HG03097 (cell line): ENCODE data around the gene MYORG.

Experiments used
- ATAC-seq: cut with Tn5 transposase; IDR thresholded peaks from one replicate; pipeline ENCODE4 v1.9.1; 2021; ENCODE audit not compliant: unreplicated experiment, low FRiP score

MYORG gene

DNA sequence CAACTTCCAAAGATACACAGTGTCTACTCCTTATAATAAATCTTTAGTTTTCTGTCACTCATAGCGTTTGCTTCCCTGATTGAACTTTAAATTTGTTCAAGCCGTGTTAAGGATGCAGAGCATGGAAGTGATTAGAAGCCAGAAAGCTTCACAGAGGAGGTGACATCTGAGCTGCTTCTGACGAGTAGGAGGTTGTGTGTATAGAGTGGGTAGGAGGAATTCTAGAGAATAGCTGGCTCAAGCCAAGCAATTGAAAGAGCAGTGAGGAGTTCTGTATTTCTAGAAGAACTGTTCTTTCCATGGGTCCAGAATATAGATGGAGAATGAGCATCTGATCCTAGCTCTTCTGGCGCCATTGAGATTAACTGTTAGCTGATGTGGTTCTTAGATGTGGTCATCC, 41.3 kb downstream of the MYORG start:
- ATAC-seq: no peak

DNA sequence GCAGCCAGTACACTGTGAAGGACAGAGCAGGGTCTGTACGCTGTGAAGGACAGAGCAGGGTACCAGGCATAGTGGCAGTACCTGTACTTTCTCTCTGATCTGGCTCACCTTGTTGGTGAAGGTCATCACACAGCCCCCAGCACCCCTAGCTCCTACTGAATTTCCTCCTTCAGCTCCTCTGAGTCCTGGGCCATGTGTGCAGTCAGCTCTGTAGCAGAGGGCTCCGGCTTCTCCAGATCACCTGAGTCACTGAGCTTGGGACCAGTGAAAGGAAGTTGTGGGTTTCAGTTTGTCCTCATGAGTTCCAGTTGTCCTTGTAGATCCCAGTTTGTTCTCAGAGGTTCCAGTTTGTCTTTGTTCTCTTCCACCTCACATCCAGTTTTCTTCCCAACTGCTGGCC, 41.8 kb downstream of the MYORG start:
- no peak for ATAC-seq

DNA sequence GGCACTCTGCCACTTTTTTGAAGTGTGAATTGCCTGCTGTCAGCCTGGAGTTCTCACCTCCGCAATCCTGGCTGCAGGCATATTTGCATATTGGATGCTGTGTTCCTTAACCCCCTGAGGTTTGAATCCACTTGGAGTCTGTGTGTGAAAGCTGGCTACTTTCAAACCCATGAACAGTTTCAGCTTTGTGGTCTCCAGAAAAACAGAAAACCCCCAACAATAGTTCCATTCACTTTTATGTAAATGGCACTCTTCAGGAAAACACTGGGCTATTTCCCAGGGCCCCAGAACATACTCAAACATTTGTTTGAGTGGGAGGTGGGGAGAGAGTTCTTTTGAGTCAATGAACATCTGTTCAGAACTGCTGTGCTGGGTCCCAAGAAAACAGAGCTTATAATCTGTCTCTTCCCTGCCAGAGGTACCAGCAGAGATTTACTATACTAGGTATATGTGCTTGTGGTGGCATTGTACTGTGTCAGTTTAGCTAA, 42.3 kb downstream of the MYORG start:
- ATAC-seq: no peak

DNA sequence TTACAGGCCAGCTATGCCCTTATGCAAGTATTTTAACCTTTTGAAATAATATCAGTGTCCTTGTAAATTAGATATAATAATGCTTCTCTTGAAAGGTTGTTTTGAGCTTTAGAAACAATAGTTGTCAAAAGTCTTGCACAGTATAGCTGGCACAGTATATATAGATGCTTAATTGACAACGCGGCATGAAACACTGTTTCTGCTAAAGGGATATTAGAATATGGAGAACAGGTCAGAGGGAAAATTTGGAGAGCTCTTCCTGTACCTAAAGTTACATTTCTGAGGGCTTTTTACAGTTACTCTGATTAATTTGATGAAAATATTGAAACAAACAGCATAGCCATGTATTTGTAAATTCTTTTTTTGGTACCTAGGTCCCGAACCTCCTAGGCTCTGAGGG, 42.9 kb downstream of the MYORG start:
- ATAC-seq: no peak

DNA sequence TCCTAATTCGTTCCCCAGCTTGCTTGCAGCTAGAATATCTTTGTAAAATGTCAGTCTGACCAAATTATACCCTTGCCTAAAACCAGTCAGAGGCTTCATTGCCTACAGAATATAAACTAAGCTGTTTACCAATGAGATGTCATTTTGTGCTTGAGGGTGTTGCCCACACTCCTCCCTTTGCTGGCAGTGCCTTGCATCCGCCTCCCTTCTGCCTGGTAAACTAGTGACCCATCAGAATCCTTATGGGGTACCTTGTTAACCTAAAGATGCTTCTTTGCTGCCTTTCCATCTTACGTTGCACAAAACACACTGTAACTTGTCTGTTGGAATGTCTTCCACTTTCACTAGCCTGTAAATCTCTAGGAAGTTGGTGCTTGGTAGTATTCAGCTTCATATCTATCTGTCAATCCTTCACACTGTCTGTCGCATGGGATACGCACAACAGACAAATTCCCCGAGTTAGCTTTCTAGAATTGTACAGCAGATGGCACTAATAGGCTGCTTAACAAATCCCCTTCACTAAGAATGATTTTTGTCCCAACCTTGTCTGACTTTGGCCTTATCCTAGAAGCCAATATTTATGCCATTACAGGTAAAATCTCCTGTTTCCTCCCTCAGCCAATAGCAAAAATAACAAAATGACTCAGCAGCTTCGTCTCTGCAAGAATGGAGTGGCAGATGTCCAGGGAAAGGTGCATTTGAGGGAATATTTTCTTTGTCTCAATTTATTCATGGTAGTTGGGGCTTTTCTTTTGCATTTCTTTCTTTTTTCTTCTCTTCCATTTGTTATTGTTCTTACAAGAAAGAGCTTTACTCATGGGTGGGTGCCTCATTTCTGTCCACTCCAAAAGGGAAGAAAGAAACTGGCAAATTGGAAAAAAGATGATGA, 44.4 kb downstream of the MYORG start:
- ATAC-seq: no peak

DNA sequence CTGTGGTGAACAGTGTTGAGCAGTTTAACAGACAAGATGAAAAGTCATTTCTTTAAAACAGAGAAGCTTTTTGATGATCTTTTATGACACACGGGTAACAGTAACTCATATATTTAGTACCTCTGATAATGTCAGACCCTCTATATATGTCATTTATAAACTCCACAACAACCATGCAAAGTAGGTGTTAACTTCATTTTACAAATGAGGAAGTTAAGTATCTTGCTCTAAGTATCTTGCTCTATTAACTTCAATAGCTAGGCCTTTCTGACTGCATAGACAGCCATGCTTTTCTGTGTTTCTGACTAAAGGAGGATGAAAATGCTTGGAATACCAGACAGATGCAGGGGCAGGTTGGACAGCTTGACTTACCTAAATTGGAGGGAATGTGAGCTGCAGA, 45.5 kb downstream of the MYORG start:
- ATAC-seq: no peak

DNA sequence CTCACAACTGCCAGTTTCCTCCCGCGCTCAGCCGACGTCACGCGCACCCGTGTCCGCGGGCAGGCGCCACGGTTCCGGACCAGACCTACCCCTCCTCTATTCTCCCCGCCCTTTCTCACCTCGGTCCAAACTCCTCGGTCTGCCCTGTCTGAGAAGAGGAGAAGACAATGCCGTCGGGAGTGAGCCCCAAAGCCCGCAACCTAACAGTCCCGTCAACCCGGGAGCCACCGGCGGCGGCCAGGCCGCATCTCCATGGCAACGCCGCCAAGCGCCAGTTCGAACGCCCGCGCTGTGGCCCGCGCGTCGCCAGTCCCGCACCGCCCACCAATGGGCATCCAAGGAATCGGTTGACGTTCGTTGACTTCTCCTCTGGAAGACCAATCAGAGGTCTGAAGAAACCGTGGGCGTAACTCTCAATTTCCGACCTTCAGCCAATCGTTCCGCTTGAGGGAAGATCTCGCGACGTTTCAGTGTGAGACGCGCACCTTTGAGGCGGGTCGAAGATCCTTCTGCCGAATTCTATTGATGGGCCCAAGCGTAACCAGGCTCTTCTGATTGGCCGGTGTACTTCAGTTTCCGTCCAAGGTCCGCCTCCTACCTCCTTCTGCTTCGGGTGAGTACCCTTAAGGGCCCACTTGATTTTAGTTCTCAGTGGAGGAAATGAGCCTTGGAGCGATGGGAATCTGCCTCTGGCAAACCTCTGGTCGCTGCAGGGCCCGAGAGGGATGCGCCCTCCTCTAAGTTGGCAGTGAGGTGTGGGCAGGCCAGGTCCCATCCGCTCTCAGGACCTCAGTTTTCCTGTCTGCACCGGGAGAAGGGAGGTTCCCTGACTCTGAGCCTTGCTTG, 47.5 kb downstream of the MYORG start, which contains the start of the genes KIF24 and NUDT2:
Gene KIF24, minus strand, starts transcription at position 282 of the 846 bp plus-strand sequence. CDS start 17,922 bp downstream, outside the sequence.
Gene NUDT2, plus strand, starts transcription at position 583 of the 846 bp plus-strand sequence. CDS start 9,471 bp downstream, outside the sequence.
- ATAC-seq: peak; percentile 91

DNA sequence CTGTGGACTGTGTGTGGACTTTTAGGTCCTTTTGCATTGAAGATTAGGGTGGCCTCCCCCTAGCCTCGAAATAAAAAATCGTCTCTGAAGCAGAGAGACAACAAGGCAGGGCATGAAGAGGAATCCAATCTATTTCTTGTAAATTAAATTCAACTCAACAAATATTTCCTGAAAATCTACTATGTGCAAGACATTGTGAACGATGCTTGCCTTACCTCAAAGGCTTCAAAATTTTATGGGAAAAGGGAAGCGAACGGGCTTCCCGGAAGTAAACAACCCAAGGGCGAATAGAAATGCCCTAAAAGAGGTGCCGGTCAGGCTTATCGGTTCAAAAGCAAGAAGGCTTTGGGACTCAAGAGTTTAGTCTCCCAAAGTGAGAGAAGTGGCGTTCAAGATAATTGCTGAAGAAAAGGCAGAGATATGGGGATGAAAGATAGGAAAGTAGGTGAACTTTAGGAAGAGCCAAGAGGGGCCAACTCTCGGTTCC, 48.2 kb downstream of the MYORG start:
- ATAC-seq: no peak

DNA sequence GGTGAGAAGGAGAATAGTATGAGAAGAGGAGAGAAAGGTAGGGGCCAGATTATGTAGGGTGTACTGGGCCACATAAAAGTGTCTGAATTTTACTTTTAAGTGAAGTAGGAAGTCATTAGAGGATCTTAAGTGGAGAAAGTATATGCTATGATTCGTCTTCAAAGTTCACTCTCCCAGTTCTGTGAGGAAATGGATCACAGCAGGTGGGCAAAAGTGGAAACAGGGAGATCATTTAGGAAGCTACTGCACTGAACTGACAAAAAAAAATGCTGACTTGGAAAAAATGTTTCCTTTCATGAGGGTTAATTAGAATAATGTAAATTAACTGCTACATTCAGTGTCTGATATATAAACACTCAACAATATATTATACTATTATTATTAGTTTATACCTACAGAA, 50.0 kb downstream of the MYORG start:
- ATAC-seq: no peak

DNA sequence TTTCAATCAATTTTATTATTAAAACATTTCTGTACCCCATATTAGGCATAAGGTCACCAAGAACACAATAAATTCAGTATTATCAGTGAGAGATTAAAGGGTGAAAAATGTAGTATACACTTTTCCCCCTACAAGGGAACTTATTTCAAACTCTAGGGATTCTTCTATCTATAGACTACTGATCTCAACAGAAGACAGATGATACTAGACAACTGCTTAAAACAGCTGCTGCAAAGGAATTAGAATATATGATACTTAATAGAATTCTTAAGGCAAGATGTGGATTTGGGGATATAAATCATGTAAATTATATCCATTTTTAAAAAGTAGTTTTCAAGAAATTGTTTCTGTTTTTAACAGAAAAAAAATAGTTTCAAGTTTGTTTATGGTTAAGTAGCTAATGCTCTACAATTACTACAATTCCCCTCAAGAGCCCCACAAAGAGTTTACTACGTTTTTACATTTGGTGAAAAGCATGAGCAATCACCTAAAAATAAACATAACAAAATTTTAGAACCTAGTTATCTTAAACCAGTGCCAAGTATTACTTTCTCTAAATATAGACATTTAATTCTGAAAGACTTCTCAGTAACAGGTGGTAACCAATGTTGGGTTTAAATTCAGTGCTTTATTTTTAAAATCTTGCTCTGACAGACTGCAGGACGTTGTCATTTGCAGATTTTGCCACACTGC, 53.7 kb downstream of the MYORG start:
- ATAC-seq: no peak

DNA sequence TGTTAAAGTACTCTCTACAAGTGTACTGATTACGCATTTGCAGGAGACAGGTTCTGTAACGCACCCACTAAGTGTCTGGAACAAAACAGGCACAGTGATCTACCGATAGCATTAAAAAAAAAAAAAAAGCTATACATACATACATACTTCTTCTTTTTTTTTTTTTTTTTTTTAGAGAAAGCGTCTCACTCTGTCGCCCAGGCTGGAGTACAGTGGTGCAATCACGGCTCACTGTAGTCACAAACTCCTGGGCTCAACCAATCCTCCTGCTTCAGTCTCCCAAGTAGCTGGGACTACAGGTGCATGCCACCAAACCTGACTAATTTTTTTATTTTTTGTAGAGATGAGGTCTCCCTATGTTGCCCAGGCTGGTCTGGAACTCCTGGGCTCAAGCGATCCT, 55.2 kb downstream of the MYORG start:
- ATAC-seq: no peak

DNA sequence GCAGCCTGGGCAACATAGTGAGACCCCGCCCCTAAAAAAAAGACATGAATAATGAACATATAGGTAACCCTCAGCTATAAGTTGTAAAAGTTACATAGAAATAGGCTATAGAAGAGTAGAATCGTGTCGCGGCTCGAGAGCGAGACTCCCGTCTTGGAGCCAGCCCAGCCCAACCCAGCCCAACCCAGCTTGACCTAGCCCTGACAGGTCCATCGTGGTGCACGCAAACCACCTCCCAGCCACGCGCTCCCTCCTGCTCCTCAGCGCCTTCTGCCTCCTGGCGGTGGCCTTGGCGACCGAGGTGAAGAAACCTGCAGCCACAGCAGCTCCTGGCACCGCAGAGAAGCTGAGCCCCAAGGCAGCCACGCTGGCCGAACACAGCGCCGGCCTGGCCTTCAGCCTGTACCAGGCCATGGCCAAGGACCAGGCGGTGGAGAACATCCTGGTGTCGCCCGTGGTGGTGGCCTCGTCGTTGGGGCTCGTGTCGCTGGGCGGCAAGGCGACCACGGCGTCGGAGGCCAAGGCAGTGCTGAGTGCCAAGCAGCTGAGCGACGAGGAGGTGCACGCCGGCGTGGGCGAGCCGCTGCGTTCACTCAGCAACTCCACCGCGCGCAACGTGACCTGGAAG, 58.4 kb downstream of the MYORG start:
- ATAC-seq: no peak

DNA sequence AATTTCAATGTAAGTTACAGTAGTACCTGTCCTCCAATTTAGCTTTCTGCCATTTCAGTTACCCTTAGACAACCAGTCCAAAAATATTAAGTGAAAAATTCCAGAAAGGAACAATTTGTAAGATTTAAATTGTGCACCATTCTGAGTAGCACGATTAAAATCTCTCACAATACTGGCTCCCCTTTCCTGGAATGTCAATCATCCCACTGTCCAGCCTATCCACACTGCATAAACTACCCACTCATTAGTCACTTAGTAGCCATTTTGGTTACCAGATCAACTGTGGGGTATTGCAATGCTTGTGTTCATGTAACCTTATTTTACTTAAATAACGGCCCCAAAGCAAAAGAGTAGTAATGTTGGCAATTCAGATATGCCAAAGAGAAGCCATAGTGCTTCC, 59.3 kb downstream of the MYORG start:
- no peak for ATAC-seq
